HG03565 (cell line): ENCODE results near the gene CDC14B.
"Not testable (repeated sequence)": the region's sequence is repeated elsewhere in the genome, so short reads cannot be mapped to it uniquely, and the experiment has no call there.

ENCODE experiments used
- ATAC-seq: cut with Tn5 transposase; IDR thresholded peaks from one replicate; pipeline ENCODE4 v1.9.1; 2021; ENCODE audit warnings: mild to moderate bottlenecking, moderate library complexity; ENCODE audit not compliant: unreplicated experiment

CDC14B gene

GRCh38 chr9:96553070-96553469 lies 66.6 kb downstream of the CDC14B start:
- no peak for ATAC-seq

- no peak for ATAC-seq
Measured at GRCh38 chr9:96551403-96551802, 68.2 kb downstream of the CDC14B start.

- ATAC-seq = no peak
Measured at GRCh38 chr9:96550659-96551058, 69.0 kb downstream of the CDC14B start.

- not testable (repeated sequence) for ATAC-seq
Measured at GRCh38 chr9:96543131-96543530, 76.5 kb downstream of the CDC14B start.

- ATAC-seq = no peak
Measured at GRCh38 chr9:96540106-96540505, 79.5 kb downstream of the CDC14B start.

GRCh38 chr9:96532173-96532572 lies 87.5 kb downstream of the CDC14B start:
- ATAC-seq = no peak

- ATAC-seq = no peak
Measured at GRCh38 chr9:96524764-96525163, 94.9 kb downstream of the CDC14B start.

DNA sequence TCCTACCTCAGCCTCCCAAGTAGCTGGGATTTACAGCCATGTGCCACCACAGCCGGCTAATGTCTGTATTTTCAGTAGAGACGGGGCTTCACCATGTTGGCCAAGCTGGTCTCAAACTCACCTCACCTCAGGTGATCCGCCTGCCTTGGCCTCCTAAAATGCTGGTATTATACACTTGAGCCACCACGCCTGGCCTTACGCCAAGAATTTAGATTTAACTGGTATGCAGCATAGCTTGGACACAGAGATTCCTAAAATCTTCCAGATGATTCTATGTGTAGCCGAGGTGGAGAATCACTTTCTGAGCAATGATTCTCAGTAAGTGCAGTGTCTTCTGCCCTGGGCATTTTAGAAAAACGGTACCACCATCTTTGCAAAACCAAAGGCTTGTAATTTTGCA lies 95.6 kb downstream of the CDC14B start:
- no peak for ATAC-seq

- ATAC-seq = no peak
Measured at GRCh38 chr9:96523374-96523773, 96.3 kb downstream of the CDC14B start.

GRCh38 chr9:96522366-96522765 lies 97.3 kb downstream of the CDC14B start:
- no peak for ATAC-seq

- no peak for ATAC-seq
Measured at GRCh38 chr9:96519787-96520186, 99.9 kb downstream of the CDC14B start.

GRCh38 chr9:96519095-96519494 lies 100.5 kb downstream of the CDC14B start:
- no peak for ATAC-seq

GRCh38 chr9:96515621-96516470 lies 103.8 kb downstream of the CDC14B start:
- no peak for ATAC-seq

DNA sequence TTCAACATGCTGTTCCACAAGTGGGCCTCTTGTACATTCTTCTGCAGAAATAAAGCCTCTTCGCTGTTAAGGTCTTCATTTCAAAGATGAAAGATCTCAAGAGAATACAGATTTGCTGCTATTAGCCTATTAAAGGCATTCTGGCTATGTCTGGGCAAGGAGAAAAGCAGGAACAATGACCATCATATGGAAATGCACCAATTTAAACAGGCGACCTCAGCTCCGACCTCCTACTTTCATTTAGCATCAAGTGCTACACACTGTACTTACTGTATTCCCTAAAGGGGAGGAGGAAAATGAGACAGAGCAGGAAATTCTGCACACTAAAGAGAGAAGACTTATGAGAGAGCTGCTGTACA lies 104.9 kb downstream of the CDC14B start:
- ATAC-seq = no peak

DNA sequence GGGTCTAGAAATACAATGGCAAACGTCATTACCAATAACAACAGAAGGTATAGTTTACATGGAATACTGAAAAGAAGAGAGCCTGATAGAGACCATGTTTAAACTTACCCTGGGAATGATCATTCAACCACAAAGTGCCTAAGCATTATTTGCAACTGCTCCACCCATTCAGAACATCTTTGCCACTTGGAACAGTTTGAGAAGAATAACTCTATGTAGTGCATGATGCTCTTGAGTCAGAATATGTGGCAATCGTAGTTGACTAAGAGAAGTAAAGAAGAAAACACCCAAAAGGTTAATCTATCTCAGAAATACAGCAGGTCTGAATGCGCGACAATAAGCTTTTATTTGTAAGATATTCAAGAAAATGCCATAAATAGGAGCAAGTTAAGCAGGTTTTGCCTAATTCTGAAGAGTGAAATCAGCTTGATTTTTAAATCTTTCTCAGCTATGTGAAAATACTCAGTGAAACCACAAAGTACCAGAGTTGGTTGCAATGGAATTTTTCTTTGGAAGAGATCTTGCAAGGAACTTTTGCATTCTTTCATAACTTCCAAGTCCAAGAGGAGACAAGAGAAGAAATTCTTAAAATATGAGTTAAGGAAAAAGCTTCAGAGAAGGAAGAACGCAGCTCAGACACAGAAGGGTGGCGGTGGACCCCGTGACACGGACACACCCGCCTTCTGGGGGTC lies 105.4 kb downstream of the CDC14B start:
- ATAC-seq = no peak

GRCh38 chr9:96513622-96514021 lies 106.0 kb downstream of the CDC14B start:
- ATAC-seq = no peak

DNA sequence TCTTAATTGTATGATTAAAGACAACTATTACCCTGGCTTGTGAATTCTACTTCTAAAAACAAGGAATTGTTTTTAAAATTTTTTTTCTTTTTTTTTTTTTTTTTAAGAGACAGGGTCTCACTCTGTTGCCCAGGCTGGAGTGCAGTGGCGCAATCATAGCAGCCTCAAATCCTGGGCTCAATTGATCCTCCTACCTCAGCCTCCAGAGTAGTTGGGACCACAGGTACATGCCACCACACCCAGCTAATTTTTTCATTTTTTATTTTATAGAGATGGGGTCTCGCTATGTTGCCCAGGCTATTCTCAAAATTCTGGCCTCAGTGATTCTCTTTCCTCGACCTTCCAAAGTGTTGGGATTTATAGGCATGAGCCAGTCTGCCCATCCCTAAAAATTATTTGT lies 107.4 kb downstream of the CDC14B start:
- no peak for ATAC-seq

DNA sequence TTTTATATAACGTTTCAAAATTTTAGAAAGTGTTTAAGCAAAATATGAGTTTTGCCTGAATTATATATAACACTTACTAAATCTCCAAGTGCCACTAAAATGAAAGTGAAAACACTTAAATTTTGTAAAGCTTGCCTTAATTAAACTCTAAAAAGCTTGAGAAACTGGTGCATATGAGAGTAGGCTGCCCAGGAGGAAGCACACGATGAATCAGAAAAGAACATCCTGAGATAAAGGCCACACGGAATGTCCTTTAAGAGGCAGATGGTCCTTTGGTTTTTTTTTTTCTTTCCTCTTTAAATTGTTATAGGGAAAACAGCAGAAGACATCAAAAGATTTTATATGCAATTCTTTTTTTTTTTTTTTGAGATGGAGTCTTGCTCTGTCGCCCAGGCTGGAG lies 109.4 kb downstream of the CDC14B start:
- ATAC-seq = no peak

DNA sequence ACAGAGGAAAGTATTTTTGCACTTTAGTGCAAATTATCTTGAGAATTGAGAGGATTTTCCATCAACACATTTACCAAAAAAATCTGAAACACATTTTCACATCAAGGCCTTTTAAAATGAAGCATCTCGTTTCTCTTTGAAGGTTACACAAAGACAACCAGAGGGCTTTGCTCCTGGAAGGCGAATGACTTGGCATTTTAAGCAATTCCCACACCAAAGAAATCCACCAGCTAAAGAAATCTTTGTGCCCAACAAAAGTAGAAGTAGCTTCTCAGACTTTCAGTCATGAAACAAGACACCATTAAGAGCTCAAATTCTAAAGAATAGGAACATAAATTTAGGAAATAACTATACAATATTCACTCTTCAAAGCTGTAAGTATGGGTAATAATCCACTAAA lies 109.8 kb downstream of the CDC14B start:
- no peak for ATAC-seq

GRCh38 chr9:96509026-96509425 lies 110.6 kb downstream of the CDC14B start:
- no peak for ATAC-seq

- no peak for ATAC-seq
Measured at GRCh38 chr9:96508227-96508940, 111.3 kb downstream of the CDC14B start.
